HepG2 (cell line): Measurements from ENCODE around the gene SEPTIN10. TPM values are rescaled to one million over a fixed set of nuclear protein-coding genes. Genes with fewer than 3 reads are reported as not detected.

Source experiments
- AKAP8 ChIP-seq: sonication (generic); formaldehyde crosslinking; IDR thresholded peaks from 2 replicates; pipeline ENCODE4 v1.5.1; 2020; ENCODE audit warnings: mild to moderate bottlenecking, missing genetic modification reagents
- ARNT2 ChIP-seq: sonication (generic); formaldehyde crosslinking; IDR thresholded peaks from 2 replicates; pipeline ENCODE4 v1.8.0; 2022; ENCODE audit warnings: mild to moderate bottlenecking, low read depth, missing genetic modification reagents, moderate library complexity
- FOXM1 ChIP-seq: sonication (generic); formaldehyde crosslinking; IDR thresholded peaks from 2 replicates; pipeline ENCODE4 v1.5.0; 2020; ENCODE audit warnings: missing genetic modification reagents
- JDP2 ChIP-seq: sonication (generic); formaldehyde crosslinking; IDR thresholded peaks from 2 replicates; pipeline ENCODE4 v1.8.1; 2022; ENCODE audit warnings: missing genetic modification reagents, borderline replicate concordance
- KLF15 ChIP-seq: sonication (generic); formaldehyde crosslinking; IDR thresholded peaks from 2 replicates; pipeline ENCODE4 v1.8.1; 2023; ENCODE audit warnings: borderline replicate concordance, mild to moderate bottlenecking, inconsistent platforms, missing genetic modification reagents, mixed read lengths
- MYPOP ChIP-seq: sonication (generic); formaldehyde crosslinking; IDR thresholded peaks from 2 replicates; pipeline ENCODE4 v1.8.1; 2023; ENCODE audit warnings: mild to moderate bottlenecking, moderate library complexity, missing genetic modification reagents
- NFYC ChIP-seq: IDR thresholded peaks from 2 replicates; pipeline ENCODE4 v1.6.1; 2016; ENCODE audit warnings: missing genetic modification reagents, missing compliant biosample characterization
- NR2F1 ChIP-seq, 2 experiments: fragments of 450-650 bp in 1 of 2; formaldehyde crosslinking in 1 of 2; IDR thresholded peaks; 2 replicates each; pipeline versions ENCODE4 v1.5.0 to v1.6.1; 2016 to 2020; ENCODE audit warnings: mild to moderate bottlenecking in 1 of 2, missing compliant biosample characterization in 1 of 2, missing genetic modification reagents in 1 of 2, moderate library complexity in 1 of 2
- NR3C1 ChIP-seq: sonication (generic); formaldehyde crosslinking; IDR thresholded peaks from 2 replicates; pipeline ENCODE4 v1.4.0; 2020; ENCODE audit warnings: missing genetic modification reagents
- SRSF4 ChIP-seq: fragments of 200-400 bp; formaldehyde crosslinking; IDR thresholded peaks from one replicate; pipeline ENCODE4 v1.6.1; 2018; ENCODE audit warnings: mild to moderate bottlenecking, low read depth, low read length, moderate library complexity; ENCODE audit not compliant: poor library complexity, severe bottlenecking
- TSC22D2 ChIP-seq: sonication (generic); formaldehyde crosslinking; IDR thresholded peaks from 2 replicates; pipeline ENCODE4 v1.5.1; 2020; ENCODE audit warnings: missing genetic modification reagents, mild to moderate bottlenecking, borderline replicate concordance
- XBP1 ChIP-seq: sonication (generic); formaldehyde crosslinking; IDR thresholded peaks from 2 replicates; pipeline ENCODE4 v1.5.0; 2020; ENCODE audit warnings: missing genetic modification reagents
- ZBTB7B ChIP-seq: sonication (generic); formaldehyde crosslinking; IDR thresholded peaks from 2 replicates; pipeline ENCODE4 v1.4.0; 2020; ENCODE audit warnings: missing genetic modification reagents
- ZNF282 ChIP-seq: fragments of 450-650 bp; IDR thresholded peaks from 2 replicates; pipeline ENCODE4 v1.6.1; 2018; ENCODE audit not compliant: partially characterized antibody
- ZNF563 ChIP-seq: sonication (generic); formaldehyde crosslinking; IDR thresholded peaks from 2 replicates; pipeline ENCODE4 v1.8.0; 2022; ENCODE audit warnings: mild to moderate bottlenecking, moderate library complexity, missing genetic modification reagents
- ZNF674 ChIP-seq: sonication (generic); formaldehyde crosslinking; IDR thresholded peaks from 2 replicates; pipeline ENCODE4 v1.5.0; 2020; ENCODE audit warnings: low read depth, mild to moderate bottlenecking, missing genetic modification reagents
- polyA plus RNA-seq, 8 experiments: library from polyadenylated mRNA; depleted of rRNA in 3 of 8; stranded (reverse) in 7 of 8; unstranded in 1 of 8; fragments of >200 nt; fragmentation: Illumina TruSeq in 4 of 8; extraction: Trizol in 4 of 8; gene quantifications; 2 replicates each; pipeline versions ENCODE4 v1.2.1 to v1.2.3, GENCODE V29; 2011 to 2016; ENCODE audit warnings: low read depth in 4 of 8, missing spikeins in 1 of 8, mixed read lengths in 1 of 8; ENCODE audit not compliant: insufficient read depth in 1 of 8
- total RNA-seq, 5 experiments: library from RNA; depleted of rRNA; stranded (reverse); fragments of >200 nt; fragmentation: Illumina TruSeq; extraction: Trizol; gene quantifications; 2 replicates each; pipeline ENCODE4 v1.2.3, GENCODE V29; 2016; ENCODE audit warnings: low read depth in 1 of 5
- TF ChIP-seq, protein P1 (sequence below): sonication (generic); formaldehyde crosslinking; IDR thresholded peaks from 2 replicates; pipeline ENCODE4 v1.5.1; 2020; ENCODE audit warnings: missing genetic modification reagents, mild to moderate bottlenecking, borderline replicate concordance
- TF ChIP-seq, protein P2 (sequence below): sonication (generic); formaldehyde crosslinking; IDR thresholded peaks from 2 replicates; pipeline ENCODE4 v1.5.0; 2020; ENCODE audit warnings: missing genetic modification reagents
- TF ChIP-seq, protein P3 (sequence below): sonication (generic); formaldehyde crosslinking; IDR thresholded peaks from 2 replicates; pipeline ENCODE4 v1.4.0; 2020; ENCODE audit warnings: missing genetic modification reagents, mild to moderate bottlenecking, borderline replicate concordance
- TF ChIP-seq, protein P4 (sequence below): sonication (generic); formaldehyde crosslinking; IDR thresholded peaks from 2 replicates; pipeline ENCODE4 v1.9.0; 2022; ENCODE audit warnings: low read depth, missing genetic modification reagents

Gene SEPTIN10
- total and polyA plus RNA-seq, 2 of the 13 experiments (the other 11 are each of a cell fraction or from before 2014, with no cell fraction given) = 45.8 to 67.5 TPM

DNA sequence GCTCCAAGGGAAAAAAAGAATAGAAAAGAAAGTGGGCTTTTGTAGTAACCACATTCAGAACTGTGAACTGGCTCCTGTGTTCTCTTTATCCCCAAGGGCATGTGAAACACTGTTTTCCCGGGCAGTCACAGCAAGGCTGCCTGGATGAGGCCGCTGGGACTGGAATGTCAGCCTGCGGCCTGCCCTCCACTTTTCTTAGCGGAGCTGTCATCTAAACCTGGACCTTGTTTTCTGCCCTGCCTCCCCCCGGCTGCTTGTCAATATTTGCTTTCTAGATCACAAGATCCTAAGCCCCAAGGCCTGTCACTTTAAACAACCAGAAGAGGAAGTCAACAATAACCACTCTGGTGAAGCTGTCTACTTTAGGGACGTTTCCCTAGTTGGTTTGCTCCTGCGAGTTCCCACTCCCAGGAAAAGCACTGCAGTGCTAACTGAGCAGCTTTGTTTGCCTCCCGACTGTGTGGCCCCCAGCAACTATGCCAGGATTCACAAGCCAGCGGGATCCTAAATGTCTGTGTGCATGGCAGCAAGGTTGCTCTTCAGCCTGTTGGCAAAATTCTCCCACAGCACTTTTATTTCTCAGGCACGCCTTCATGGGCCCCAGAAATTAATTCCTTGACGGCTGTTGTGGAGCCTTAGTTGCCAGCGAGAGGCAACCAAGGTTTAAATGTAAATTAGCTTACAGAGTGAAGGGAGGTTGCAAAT lies 31.0 kb upstream of the SEPTIN10 start (continued):
- TF ChIP-seq MYPOP (CRISPR knock-in tag) (peak; percentile 98), SRSF4 (no peak), ZNF282 (no peak), ZNF563 (CRISPR knock-in tag) (peak; percentile 84; the same call in 1 of the 2 replicates), ZNF674 (no peak), NR2F1 (CRISPR knock-in tag; IDR thresholded peaks at IDR 0.05) (peak; percentile 45 to 64; a peak in 1 of 4 replicates), ARNT2 (CRISPR knock-in tag) (peak; percentile 76; the same call in 1 of the 2 replicates), TSC22D2 (peak; percentile 96; the same call in 1 of the 2 replicates), KLF15 (peak; percentile 79; the same call in 1 of the 2 replicates), JDP2 (peak; percentile 83; the same call in 1 of the 2 replicates), ZBTB7B (CRISPR knock-in tag) (0 out of 2 replicates have a peak, but pooled peaks have one; percentile 93), NFYC (CRISPR knock-in tag) (no peak), AKAP8 (peak; percentile 56; the same call in 1 of the 2 replicates), FOXM1 (CRISPR knock-in tag) (no peak), XBP1 (CRISPR knock-in tag) (peak; percentile 92; the same call in 1 of the 2 replicates), NR3C1 (no peak)
- TF ChIP-seq, protein P1, sequence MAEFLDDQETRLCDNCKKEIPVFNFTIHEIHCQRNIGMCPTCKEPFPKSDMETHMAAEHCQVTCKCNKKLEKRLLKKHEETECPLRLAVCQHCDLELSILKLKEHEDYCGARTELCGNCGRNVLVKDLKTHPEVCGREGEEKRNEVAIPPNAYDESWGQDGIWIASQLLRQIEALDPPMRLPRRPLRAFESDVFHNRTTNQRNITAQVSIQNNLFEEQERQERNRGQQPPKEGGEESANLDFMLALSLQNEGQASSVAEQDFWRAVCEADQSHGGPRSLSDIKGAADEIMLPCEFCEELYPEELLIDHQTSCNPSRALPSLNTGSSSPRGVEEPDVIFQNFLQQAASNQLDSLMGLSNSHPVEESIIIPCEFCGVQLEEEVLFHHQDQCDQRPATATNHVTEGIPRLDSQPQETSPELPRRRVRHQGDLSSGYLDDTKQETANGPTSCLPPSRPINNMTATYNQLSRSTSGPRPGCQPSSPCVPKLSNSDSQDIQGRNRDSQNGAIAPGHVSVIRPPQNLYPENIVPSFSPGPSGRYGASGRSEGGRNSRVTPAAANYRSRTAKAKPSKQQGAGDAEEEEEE = peak; percentile 71; the same call in 1 of the 2 replicates
- TF ChIP-seq, protein P2, sequence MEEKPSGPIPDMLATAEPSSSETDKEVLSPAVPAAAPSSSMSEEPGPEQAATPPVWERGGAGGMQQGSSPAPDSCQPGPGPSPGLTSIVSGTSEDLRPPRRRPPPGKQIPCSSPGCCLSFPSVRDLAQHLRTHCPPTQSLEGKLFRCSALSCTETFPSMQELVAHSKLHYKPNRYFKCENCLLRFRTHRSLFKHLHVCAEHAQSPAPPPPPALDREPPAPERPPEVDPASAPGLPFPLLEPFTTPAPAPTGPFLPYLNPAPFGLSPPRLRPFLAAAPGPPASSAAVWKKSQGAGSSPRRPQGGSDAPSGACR (CRISPR knock-in tag) = peak; percentile 99; the same call in 1 of the 2 replicates
- TF ChIP-seq, protein P3, sequence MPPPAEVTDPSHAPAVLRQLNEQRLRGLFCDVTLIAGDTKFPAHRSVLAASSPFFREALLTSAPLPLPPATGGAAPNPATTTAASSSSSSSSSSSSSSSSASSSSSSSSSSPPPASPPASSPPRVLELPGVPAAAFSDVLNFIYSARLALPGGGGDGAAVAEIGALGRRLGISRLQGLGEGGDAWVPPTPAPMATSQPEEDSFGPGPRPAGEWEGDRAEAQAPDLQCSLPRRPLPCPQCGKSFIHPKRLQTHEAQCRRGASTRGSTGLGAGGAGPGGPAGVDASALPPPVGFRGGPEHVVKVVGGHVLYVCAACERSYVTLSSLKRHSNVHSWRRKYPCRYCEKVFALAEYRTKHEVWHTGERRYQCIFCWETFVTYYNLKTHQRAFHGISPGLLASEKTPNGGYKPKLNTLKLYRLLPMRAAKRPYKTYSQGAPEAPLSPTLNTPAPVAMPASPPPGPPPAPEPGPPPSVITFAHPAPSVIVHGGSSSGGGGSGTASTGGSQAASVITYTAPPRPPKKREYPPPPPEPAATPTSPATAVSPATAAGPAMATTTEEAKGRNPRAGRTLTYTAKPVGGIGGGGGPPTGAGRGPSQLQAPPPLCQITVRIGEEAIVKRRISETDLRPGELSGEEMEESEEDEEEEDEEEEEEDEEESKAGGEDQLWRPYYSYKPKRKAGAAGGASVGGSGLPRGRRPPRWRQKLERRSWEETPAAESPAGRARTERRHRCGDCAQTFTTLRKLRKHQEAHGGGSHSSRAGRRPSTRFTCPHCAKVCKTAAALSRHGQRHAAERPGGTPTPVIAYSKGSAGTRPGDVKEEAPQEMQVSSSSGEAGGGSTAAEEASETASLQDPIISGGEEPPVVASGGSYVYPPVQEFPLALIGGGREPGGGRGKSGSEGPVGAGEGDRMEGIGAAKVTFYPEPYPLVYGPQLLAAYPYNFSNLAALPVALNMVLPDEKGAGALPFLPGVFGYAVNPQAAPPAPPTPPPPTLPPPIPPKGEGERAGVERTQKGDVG (CRISPR knock-in tag) = peak; percentile 97
- TF ChIP-seq, protein P4, sequence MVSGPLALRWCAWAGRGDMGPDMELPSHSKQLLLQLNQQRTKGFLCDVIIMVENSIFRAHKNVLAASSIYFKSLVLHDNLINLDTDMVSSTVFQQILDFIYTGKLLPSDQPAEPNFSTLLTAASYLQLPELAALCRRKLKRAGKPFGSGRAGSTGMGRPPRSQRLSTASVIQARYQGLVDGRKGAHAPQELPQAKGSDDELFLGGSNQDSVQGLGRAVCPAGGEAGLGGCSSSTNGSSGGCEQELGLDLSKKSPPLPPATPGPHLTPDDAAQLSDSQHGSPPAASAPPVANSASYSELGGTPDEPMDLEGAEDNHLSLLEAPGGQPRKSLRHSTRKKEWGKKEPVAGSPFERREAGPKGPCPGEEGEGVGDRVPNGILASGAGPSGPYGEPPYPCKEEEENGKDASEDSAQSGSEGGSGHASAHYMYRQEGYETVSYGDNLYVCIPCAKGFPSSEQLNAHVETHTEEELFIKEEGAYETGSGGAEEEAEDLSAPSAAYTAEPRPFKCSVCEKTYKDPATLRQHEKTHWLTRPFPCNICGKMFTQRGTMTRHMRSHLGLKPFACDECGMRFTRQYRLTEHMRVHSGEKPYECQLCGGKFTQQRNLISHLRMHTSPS (CRISPR knock-in tag) = peak; percentile 94
